ENCODE results near the gene WWP2. TPM values are rescaled to one million over a fixed set of nuclear protein-coding genes. Genes with fewer than 3 reads are reported as not detected.

The WWP2 gene
- polyA plus RNA-seq, 1 donor (not counting 4 experiments of a cell fraction or from before 2014, with no cell fraction given), result 6.9 TPM

DNA sequence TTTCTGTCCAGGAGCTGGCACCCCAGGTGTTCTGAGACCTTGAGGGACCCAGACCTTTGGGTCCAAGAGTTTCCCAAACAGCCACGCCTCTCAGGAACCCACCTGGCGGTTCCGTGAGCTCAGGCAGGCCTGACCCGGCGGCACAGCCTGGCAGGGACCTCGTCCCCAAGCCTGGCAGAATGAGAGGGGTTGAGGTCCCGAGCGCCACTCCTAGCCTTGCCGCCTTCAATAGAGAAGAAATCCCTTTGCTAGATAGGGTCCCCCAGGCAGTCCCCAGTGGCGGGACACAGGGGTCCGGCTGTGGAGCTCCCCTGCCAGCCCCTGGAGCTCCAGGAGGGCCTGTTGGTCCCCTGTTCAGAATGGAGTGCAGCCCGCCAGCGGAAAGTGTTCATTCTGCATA, 178.5 kb downstream of the WWP2 start:
- Histone ChIP-seq H3K27ac (ENCODE audit: control insufficient read depth, insufficient read depth, low read length) (no peak overlapping the region), H3K9me1 (ENCODE audit: control insufficient read depth, extremely low read depth, insufficient read depth, low read length) (no peaks in the 10 kb centered on the region), H3K79me2 (ENCODE audit: control insufficient read depth, insufficient read depth, low read length) (no peaks in the 10 kb centered on the region), H3K9ac (ENCODE audit: control insufficient read depth, extremely low read depth, insufficient read depth, low read length) (no peak overlapping the region), H4K20me1 (ENCODE audit: control insufficient read depth, extremely low read depth, insufficient read depth, low read length) (no peaks in the 10 kb centered on the region), H2AFZ (ENCODE audit: control insufficient read depth, low read length) (no peak overlapping the region), H3K4me3 (ENCODE audit: control insufficient read depth in 2 of 3, extremely low read depth in 1 of 3, insufficient read depth in 2 of 3, low read depth in 1 of 3, low read length in 3 of 3) (no peak overlapping the region), H3K9me3 (ENCODE audit: control insufficient read depth, low read depth, low read length) (no peaks in the 10 kb centered on the region), H3K36me3 (ENCODE audit: control insufficient read depth in 2 of 2, extremely low read depth in 1 of 2, insufficient read depth in 2 of 2, low read length in 2 of 2) (peaks cover 4 to 17% of the 10 kb centered on the region in 2 experiments), H3K4me2 (ENCODE audit: control insufficient read depth, extremely low read depth, insufficient read depth, low read depth, low read length) (no peak overlapping the region), H3K4me1 (ENCODE audit: control insufficient read depth, extremely low read depth, insufficient read depth, low read length) (no peaks in the 10 kb centered on the region), H3K27me3 (ENCODE audit: control insufficient read depth, extremely low read depth, insufficient read depth, low read length) (no peaks in the 10 kb centered on the region)
- dilution Hi-C loops (cut with MboI; ENCODE audit: extremely low pct_ligation_motif_present, low sequenced_read_pairs), result no loop called here
- FAIRE-seq (no peak), DNase-seq (ENCODE audit: low read depth, low spot score) (no peak)
- TF ChIP-seq EZH2 (IDR thresholded peaks at IDR 0.05; ENCODE audit: low read length), result no peak
- TF ChIP-seq, protein P1, sequence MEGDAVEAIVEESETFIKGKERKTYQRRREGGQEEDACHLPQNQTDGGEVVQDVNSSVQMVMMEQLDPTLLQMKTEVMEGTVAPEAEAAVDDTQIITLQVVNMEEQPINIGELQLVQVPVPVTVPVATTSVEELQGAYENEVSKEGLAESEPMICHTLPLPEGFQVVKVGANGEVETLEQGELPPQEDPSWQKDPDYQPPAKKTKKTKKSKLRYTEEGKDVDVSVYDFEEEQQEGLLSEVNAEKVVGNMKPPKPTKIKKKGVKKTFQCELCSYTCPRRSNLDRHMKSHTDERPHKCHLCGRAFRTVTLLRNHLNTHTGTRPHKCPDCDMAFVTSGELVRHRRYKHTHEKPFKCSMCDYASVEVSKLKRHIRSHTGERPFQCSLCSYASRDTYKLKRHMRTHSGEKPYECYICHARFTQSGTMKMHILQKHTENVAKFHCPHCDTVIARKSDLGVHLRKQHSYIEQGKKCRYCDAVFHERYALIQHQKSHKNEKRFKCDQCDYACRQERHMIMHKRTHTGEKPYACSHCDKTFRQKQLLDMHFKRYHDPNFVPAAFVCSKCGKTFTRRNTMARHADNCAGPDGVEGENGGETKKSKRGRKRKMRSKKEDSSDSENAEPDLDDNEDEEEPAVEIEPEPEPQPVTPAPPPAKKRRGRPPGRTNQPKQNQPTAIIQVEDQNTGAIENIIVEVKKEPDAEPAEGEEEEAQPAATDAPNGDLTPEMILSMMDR (optimal IDR thresholded peaks at IDR 0.05 in 1 of 3, IDR thresholded peaks at IDR 0.05 in 1 of 3, conservative IDR thresholded peaks at IDR 0.05 in 1 of 3; ENCODE audit: extremely low read depth in 1 of 3, insufficient read depth in 2 of 3, low read length in 3 of 3), result no peak

DNA sequence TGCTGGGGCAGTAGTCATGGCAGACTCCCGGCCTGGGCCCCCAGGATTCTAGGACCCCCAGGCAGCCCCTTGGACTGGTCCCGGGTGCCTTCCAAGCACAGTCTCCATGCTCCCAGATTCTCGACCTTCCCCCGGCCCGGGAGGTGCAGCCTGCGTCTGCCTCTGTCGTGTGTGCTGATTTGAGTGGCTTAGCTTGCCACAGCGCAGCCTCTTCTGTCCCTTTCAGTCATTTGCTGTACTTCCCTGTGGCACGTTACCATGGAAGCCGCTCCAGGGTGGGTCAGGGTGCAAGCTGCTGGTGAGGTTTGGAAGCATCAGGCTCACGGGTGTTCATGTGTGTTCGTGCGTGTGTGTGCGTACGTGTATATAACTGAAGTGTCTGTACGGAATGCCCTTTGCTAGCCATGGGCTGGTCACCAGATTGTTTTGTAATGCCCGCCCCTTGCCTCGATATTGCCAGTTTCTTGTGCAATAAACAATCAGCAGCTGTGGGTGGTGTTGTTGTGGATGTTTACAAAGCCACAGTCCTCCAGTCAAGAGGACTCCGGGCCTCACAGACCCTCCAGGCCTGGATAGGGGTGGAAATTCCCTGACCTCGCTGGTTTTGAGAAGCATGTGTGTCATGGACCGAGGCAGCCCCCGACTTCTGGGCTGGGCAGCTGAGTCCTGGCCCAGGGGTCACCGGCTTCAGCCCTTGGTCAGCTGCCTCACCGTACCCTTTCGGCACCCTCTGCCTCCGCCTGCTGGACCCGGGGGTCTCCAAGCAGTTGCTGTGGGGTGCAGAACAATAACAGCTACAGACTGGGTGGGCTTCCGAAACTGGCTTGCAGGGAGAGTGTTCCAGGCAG, 179.3 kb downstream of the WWP2 start:
- DNase-seq (ENCODE audit: low read depth, low spot score) (no peak), FAIRE-seq (no peak)
- H3K9me3 ChIP-seq (ENCODE audit: control insufficient read depth, low read depth, low read length), result no peaks in the 10 kb centered on the region
- H3K27ac ChIP-seq (ENCODE audit: control insufficient read depth, insufficient read depth, low read length), result no peak overlapping the region
- H3K27me3 ChIP-seq (ENCODE audit: control insufficient read depth, extremely low read depth, insufficient read depth, low read length), result no peaks in the 10 kb centered on the region
- dilution Hi-C loops (cut with MboI; ENCODE audit: extremely low pct_ligation_motif_present, low sequenced_read_pairs), result no loop called here
- H3K36me3 ChIP-seq (ENCODE audit: control insufficient read depth in 2 of 2, extremely low read depth in 1 of 2, insufficient read depth in 2 of 2, low read length in 2 of 2), result peaks cover 4 to 12% of the 10 kb centered on the region in 2 experiments
- H3K79me2 ChIP-seq (ENCODE audit: control insufficient read depth, insufficient read depth, low read length), result no peaks in the 10 kb centered on the region
- no peak overlapping the region for H3K4me2 ChIP-seq (ENCODE audit: control insufficient read depth, extremely low read depth, insufficient read depth, low read depth, low read length)
- H3K4me3 ChIP-seq (ENCODE audit: control insufficient read depth in 2 of 3, extremely low read depth in 1 of 3, insufficient read depth in 2 of 3, low read depth in 1 of 3, low read length in 3 of 3), result no peak overlapping the region
- no peaks in the 10 kb centered on the region for H4K20me1 ChIP-seq (ENCODE audit: control insufficient read depth, extremely low read depth, insufficient read depth, low read length)
- no peaks in the 10 kb centered on the region for H3K4me1 ChIP-seq (ENCODE audit: control insufficient read depth, extremely low read depth, insufficient read depth, low read length)
- H3K9me1 ChIP-seq (ENCODE audit: control insufficient read depth, extremely low read depth, insufficient read depth, low read length), result no peaks in the 10 kb centered on the region
- H3K9ac ChIP-seq (ENCODE audit: control insufficient read depth, extremely low read depth, insufficient read depth, low read length), result no peak overlapping the region
- no peak for TF ChIP-seq EZH2 (IDR thresholded peaks at IDR 0.05; ENCODE audit: low read length)
- TF ChIP-seq, protein P1 (optimal IDR thresholded peaks at IDR 0.05 in 1 of 3, IDR thresholded peaks at IDR 0.05 in 1 of 3, conservative IDR thresholded peaks at IDR 0.05 in 1 of 3; ENCODE audit: extremely low read depth in 1 of 3, insufficient read depth in 2 of 3, low read length in 3 of 3), result no peak
- no peak overlapping the region for H2AFZ ChIP-seq (ENCODE audit: control insufficient read depth, low read length)

Data from keratinocyte (primary cell).